SIG-M5 treated with dmso at 0.1 percent for 504 hours (cell line): ENCODE measurements around the gene RUSC2.
A peak's percentile ranks its signal among the peaks of the same experiment; 100 is the strongest.
"Not testable (repeated sequence)": the region's sequence is repeated elsewhere in the genome, so short reads cannot be mapped to it uniquely, and the experiment has no call there.

Source experiments
- DNase-seq: peaks from one replicate; lab custom pipeline; 2025; ENCODE audit not compliant: unreplicated experiment; lab: John Stamatoyannopoulos, UW

RUSC2 gene

GRCh38 chr9:35519692-35520363 lies 29.9 kb downstream of the RUSC2 start:
- no peak for DNase-seq

DNA sequence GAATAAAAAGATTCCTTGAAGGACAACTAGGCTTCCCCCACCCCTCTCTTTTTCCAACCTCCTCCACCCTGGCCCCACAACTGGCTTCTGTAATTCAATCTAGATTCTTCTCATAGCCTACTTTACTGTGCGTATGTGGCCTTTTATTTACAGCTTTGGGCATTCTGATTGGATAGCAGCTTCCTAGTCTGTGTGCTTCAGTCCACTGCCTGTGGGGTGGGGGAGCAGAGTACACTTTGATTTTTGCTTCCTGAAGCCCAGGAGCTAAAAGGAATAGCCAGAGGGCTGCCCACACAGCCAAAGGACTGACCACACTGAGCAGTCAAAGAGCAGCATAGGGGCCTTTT lies 30.4 kb downstream of the RUSC2 start:
- no peak for DNase-seq

DNA sequence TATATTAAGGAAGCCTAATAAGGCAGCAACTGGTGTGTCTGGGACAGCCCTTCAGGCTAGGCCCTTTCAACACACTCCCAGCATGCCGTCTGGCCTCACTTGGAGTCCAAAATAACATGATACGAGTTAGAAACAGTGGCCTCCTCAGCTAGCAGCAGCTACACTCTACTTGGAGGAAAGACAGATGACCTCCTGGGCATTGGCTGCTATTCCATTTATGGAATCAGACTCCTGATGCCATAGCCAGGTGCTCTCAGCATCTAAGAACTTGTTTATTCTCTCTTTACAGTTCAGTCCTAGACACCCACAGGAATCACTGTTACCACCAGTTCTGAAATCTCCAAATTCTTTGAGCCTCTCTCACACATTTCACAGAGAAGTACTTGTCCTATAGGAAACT lies 31.8 kb downstream of the RUSC2 start:
- no peak for DNase-seq

- no peak for DNase-seq
Measured at GRCh38 chr9:35522187-35522586, 32.3 kb downstream of the RUSC2 start.

GRCh38 chr9:35522700-35523099 lies 32.8 kb downstream of the RUSC2 start:
- no peak for DNase-seq

- DNase-seq = not testable (repeated sequence)
Measured at GRCh38 chr9:35523556-35523955, 33.6 kb downstream of the RUSC2 start.

DNA sequence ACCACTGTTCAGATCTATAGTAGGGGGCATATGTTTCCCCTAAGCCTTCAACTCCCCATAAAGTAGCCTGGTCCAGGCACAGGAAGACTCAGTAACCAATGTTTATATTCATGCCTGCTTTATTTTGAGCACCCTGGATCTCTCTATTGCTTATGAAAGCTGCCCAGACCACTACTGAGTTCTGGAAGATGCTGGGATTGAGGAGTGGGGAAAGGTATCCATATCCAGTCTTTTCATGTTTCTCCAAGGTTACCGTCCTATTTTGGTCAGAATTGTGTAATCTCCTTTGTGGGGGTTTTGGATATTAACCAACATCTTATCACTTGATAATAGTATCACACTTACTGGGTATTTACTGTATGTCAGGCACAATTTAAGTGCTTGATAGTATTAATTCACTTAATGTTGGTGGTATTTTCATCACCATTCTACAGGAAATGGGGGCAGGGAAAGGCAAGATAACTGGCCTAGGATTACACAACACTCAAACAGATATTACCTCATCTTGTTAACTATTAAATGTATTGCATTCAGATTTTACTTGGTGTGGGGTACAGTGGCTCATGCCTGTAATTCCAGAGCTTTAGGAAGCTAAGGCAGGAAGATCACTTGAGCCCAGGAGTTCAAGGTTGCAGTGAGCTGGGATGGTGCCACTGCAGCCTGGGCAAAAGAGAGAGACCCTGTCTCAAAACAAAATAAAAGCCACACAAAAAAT lies 36.3 kb downstream of the RUSC2 start:
- peak; percentile 75 for DNase-seq

GRCh38 chr9:35529161-35529823 lies 39.4 kb downstream of the RUSC2 start:
- no peak for DNase-seq

DNA sequence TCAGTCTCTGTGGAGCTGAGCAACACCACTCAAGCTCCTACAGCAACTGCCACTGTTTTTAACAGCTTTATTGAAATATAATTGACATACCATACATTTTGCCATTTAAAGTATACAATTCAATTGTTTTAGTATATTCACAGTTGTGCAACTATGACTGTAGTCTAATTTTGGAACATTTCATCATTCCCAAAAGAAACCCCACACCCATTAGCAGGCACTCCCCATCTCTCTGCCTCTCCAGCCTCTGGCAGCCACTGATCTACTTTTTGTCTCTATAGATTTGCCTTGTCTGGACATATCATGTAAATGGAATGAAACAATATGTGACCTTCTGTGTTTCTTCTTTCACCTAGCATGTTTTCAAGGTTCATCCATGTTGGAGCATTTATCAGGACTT lies 43.5 kb downstream of the RUSC2 start:
- peak; percentile 2 for DNase-seq

- peak; percentile 34 for DNase-seq
Measured at GRCh38 chr9:35534921-35535320, 45.0 kb downstream of the RUSC2 start.

DNA sequence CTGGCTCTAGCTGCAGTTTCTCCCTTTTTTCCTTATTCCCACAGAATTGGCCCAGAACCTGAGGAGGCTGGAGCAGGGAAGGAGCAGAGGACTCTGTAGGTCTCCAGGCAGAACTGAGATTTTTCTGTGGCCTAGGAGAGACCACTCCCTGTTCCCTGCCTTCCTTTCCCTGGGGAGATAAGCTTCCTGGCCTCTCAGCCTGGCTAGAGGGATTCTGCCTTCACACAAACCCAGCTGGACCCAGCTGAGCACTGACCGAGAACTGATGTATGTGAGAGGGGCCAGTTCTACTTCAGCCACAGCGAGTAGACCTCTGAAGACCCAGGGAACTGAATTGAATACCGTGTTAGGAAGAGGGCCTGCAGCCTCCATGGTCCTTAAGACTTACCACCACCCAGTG lies 48.0 kb downstream of the RUSC2 start:
- DNase-seq = no peak

GRCh38 chr9:35538361-35539234 lies 48.7 kb downstream of the RUSC2 start:
- DNase-seq = peak; percentile 51
